Naive B cell (primary cell): Measurements from ENCODE around the gene BCCIP. TPM values are rescaled to one million over a fixed set of nuclear protein-coding genes. Genes with fewer than 3 reads are reported as not detected.
A peak's percentile ranks its signal among the peaks of the same experiment; 100 is the strongest.

Experiments
- ATAC-seq, 2 donors: fragments of 150-1000 bp; cut with Tn5 transposase; 2 replicates each; pipeline ENCODE4 v1.10.0; 2021; ENCODE audit warnings: low read depth in 2 of 2, mild to moderate bottlenecking in 2 of 2, moderate library complexity in 2 of 2
- DNase-seq: peaks from one replicate; pipeline ENCODE4 v3.0.0; 2022
- H3K27ac Mint-ChIP-seq, 6 donors: one replicate each; pipeline ENCODE4 v1.8.0; 2020 to 2022; ENCODE audit warnings: mild to moderate bottlenecking in 6 of 6, mixed read lengths in 6 of 6, moderate library complexity in 5 of 6, inconsistent platforms in 2 of 6
- H3K27me3 Mint-ChIP-seq, 3 donors: one replicate each; pipeline ENCODE4 v1.8.0; 2021 to 2022; ENCODE audit warnings: mixed read lengths in 3 of 3, mild to moderate bottlenecking in 1 of 3
- H3K36me3 Mint-ChIP-seq, 2 donors: one replicate each; pipeline ENCODE4 v1.8.0; 2020 to 2022; ENCODE audit warnings: mixed read lengths in 2 of 2, inconsistent platforms in 1 of 2, mild to moderate bottlenecking in 1 of 2
- H3K4me1 Mint-ChIP-seq, 3 donors: one replicate each; pipeline ENCODE4 v1.8.0; 2020 to 2022; ENCODE audit warnings: mixed read lengths in 3 of 3, inconsistent platforms in 1 of 3, mild to moderate bottlenecking in 1 of 3, moderate library complexity in 1 of 3
- H3K4me3 Mint-ChIP-seq, 8 donors: one replicate each; pipeline ENCODE4 v1.8.0; 2020 to 2022; ENCODE audit warnings: mild to moderate bottlenecking in 8 of 8, mixed read lengths in 8 of 8, moderate library complexity in 8 of 8, inconsistent platforms in 2 of 8
- H3K9me3 Mint-ChIP-seq, 7 donors: one replicate each; pipeline ENCODE4 v1.8.0; 2020 to 2022; ENCODE audit warnings: mixed read lengths in 7 of 7, mild to moderate bottlenecking in 5 of 7, inconsistent platforms in 2 of 7, moderate library complexity in 1 of 7
- polyA plus RNA-seq, 6 donors: library from polyadenylated mRNA; unstranded; fragments of 300-500 nt; fragmentation: Illumina TruSeq; gene quantifications; one replicate each; pipeline ENCODE4 v1.2.3, GENCODE V29; 2021; ENCODE audit warnings: low read depth in 6 of 6

The BCCIP gene
- polyA plus RNA-seq, 6 donors from 2014 or later, result 73.7 to 109 (median 85.7) TPM

- ATAC-seq, result no peak
- Mint-ChIP-seq H3K9me3 (peaks cover 0 to 2% (median 0%) of the 10 kb centered on the region in 7 donors), H3K4me1 (peaks cover 0 to 2% (median 0%) of the 10 kb centered on the region in 3 donors)
Measured at GRCh38 chr10:125783957-125784356, 39.4 kb upstream of the BCCIP start.

GRCh38 chr10:125785791-125786190 is 37.6 kb upstream of the BCCIP start:
- no peak for ATAC-seq
- no peak overlapping the region for H3K27ac Mint-ChIP-seq
- H3K4me1 Mint-ChIP-seq, result peaks cover 0 to 2% (median 0%) of the 10 kb centered on the region in 3 donors
- no peak for DNase-seq
- H3K27me3 Mint-ChIP-seq, result no peaks in the 10 kb centered on the region
- H3K9me3 Mint-ChIP-seq, result no peaks in the 10 kb centered on the region
- peaks cover 8 to 15% of the 10 kb centered on the region in 2 donors for H3K36me3 Mint-ChIP-seq
- no peak overlapping the region for H3K4me3 Mint-ChIP-seq

More at GRCh38 chr10:125783957-125784356, 39.4 kb upstream of the BCCIP start:
- peak overlapping the region in 1 of 6 donors; percentile 62 for H3K27ac Mint-ChIP-seq
- H3K36me3 Mint-ChIP-seq, result peaks cover 0 to 10% of the 10 kb centered on the region in 2 donors
- no peak overlapping the region for H3K4me3 Mint-ChIP-seq
- no peak for DNase-seq
- H3K27me3 Mint-ChIP-seq, result no peaks in the 10 kb centered on the region

GRCh38 chr10:125788156-125789034 is 35.0 kb upstream of the BCCIP start:
- DNase-seq (no peak), ATAC-seq (no peak)
- H3K27ac Mint-ChIP-seq, result peak overlapping the region in 2 of 6 donors; percentile 30 to 49
- no peaks in the 10 kb centered on the region for H3K27me3 Mint-ChIP-seq
- no peak overlapping the region for H3K4me3 Mint-ChIP-seq
- peaks cover 8 to 31% of the 10 kb centered on the region in 2 donors for H3K36me3 Mint-ChIP-seq
- H3K4me1 Mint-ChIP-seq, result peaks cover 0 to 2% (median 0%) of the 10 kb centered on the region in 3 donors
- H3K9me3 Mint-ChIP-seq, result no peaks in the 10 kb centered on the region

GRCh38 chr10:125792342-125793300 is 30.7 kb upstream of the BCCIP start:
- H3K4me1 Mint-ChIP-seq, result no peaks in the 10 kb centered on the region
- DNase-seq (no peak), ATAC-seq (no peak)
- peaks cover 26 to 41% of the 10 kb centered on the region in 2 donors for H3K36me3 Mint-ChIP-seq
- no peak overlapping the region for H3K4me3 Mint-ChIP-seq
- peak overlapping the region in 1 of 6 donors; percentile 24 for H3K27ac Mint-ChIP-seq
- H3K27me3 Mint-ChIP-seq, result no peaks in the 10 kb centered on the region
- no peaks in the 10 kb centered on the region for H3K9me3 Mint-ChIP-seq

GRCh38 chr10:125795128-125795527 is 28.2 kb upstream of the BCCIP start:
- H3K27me3 Mint-ChIP-seq, result no peaks in the 10 kb centered on the region
- H3K36me3 Mint-ChIP-seq, result peaks cover 22 to 39% of the 10 kb centered on the region in 2 donors
- no peak overlapping the region for H3K27ac Mint-ChIP-seq
- no peaks in the 10 kb centered on the region for H3K4me1 Mint-ChIP-seq
- no peak for DNase-seq
- ATAC-seq, result no peak
- no peaks in the 10 kb centered on the region for H3K9me3 Mint-ChIP-seq
- no peak overlapping the region for H3K4me3 Mint-ChIP-seq

- H3K9me3 Mint-ChIP-seq, result no peaks in the 10 kb centered on the region
- H3K4me1 Mint-ChIP-seq, result no peaks in the 10 kb centered on the region
- no peak for DNase-seq
- H3K4me3 Mint-ChIP-seq, result no peak overlapping the region
- ATAC-seq, result no peak
- peaks cover 19 to 38% of the 10 kb centered on the region in 2 donors for H3K36me3 Mint-ChIP-seq
- no peaks in the 10 kb centered on the region for H3K27me3 Mint-ChIP-seq
- no peak overlapping the region for H3K27ac Mint-ChIP-seq
Measured at GRCh38 chr10:125795637-125796190, 27.6 kb upstream of the BCCIP start.

- ATAC-seq (no peak), DNase-seq (no peak)
- no peak overlapping the region for H3K4me3 Mint-ChIP-seq
- H3K9me3 Mint-ChIP-seq, result no peaks in the 10 kb centered on the region
- no peak overlapping the region for H3K27ac Mint-ChIP-seq
- H3K27me3 Mint-ChIP-seq, result no peaks in the 10 kb centered on the region
- H3K36me3 Mint-ChIP-seq, result peaks cover 19 to 30% of the 10 kb centered on the region in 2 donors
- no peaks in the 10 kb centered on the region for H3K4me1 Mint-ChIP-seq
Measured at GRCh38 chr10:125797424-125797823, 25.9 kb upstream of the BCCIP start.

GRCh38 chr10:125797994-125798662 is 25.2 kb upstream of the BCCIP start:
- Mint-ChIP-seq H3K4me3 (no peak overlapping the region), H3K27me3 (no peaks in the 10 kb centered on the region), H3K27ac (no peak overlapping the region), H3K36me3 (peaks cover 19 to 27% of the 10 kb centered on the region in 2 donors), H3K4me1 (no peaks in the 10 kb centered on the region), H3K9me3 (no peaks in the 10 kb centered on the region)
- DNase-seq (no peak), ATAC-seq (no peak)

- ATAC-seq (no peak), DNase-seq (no peak)
- Mint-ChIP-seq H3K36me3 (peaks cover 7 to 18% of the 10 kb centered on the region in 2 donors), H3K9me3 (no peaks in the 10 kb centered on the region), H3K4me1 (no peaks in the 10 kb centered on the region), H3K27ac (peak overlapping the region in 1 of 6 donors; percentile 3), H3K27me3 (no peaks in the 10 kb centered on the region), H3K4me3 (no peak overlapping the region)
Measured at GRCh38 chr10:125799451-125800182, 23.7 kb upstream of the BCCIP start.

GRCh38 chr10:125801574-125801973 is 21.8 kb upstream of the BCCIP start:
- H3K4me3 Mint-ChIP-seq, result no peak overlapping the region
- no peaks in the 10 kb centered on the region for H3K9me3 Mint-ChIP-seq
- ATAC-seq (no peak), DNase-seq (no peak)
- H3K27ac Mint-ChIP-seq, result no peak overlapping the region
- H3K4me1 Mint-ChIP-seq, result no peaks in the 10 kb centered on the region
- H3K36me3 Mint-ChIP-seq, result peaks cover 13 to 16% of the 10 kb centered on the region in 2 donors
- H3K27me3 Mint-ChIP-seq, result no peaks in the 10 kb centered on the region

- no peak overlapping the region for H3K4me3 Mint-ChIP-seq
Measured at GRCh38 chr10:125802131-125802530, 21.2 kb upstream of the BCCIP start.

GRCh38 chr10:125802739-125803138 is 20.6 kb upstream of the BCCIP start:
- peaks cover 16 to 17% of the 10 kb centered on the region in 2 donors for H3K36me3 Mint-ChIP-seq
- H3K4me3 Mint-ChIP-seq, result no peak overlapping the region
- DNase-seq (no peak), ATAC-seq (no peak)
- H3K27ac Mint-ChIP-seq, result no peak overlapping the region
- H3K4me1 Mint-ChIP-seq, result no peaks in the 10 kb centered on the region
- H3K27me3 Mint-ChIP-seq, result no peaks in the 10 kb centered on the region
- no peaks in the 10 kb centered on the region for H3K9me3 Mint-ChIP-seq

More at GRCh38 chr10:125802131-125802530, 21.2 kb upstream of the BCCIP start:
- no peaks in the 10 kb centered on the region for H3K4me1 Mint-ChIP-seq
- H3K27ac Mint-ChIP-seq, result no peak overlapping the region
- ATAC-seq, result no peak
- H3K36me3 Mint-ChIP-seq, result peaks cover 16 to 17% of the 10 kb centered on the region in 2 donors
- H3K9me3 Mint-ChIP-seq, result no peaks in the 10 kb centered on the region
- H3K27me3 Mint-ChIP-seq, result no peaks in the 10 kb centered on the region
- DNase-seq, result no peak
